Activated T-helper 1 cell treated with Interleukin-2 at 50 U/mL for 16 hours (primary cell): ENCODE data around the gene TCF4.

Experiments used
- DNase-seq: peaks from one replicate; pipeline ENCODE4 v3.0.0-alpha.2; 2020; ENCODE audit warnings: low read depth

The TCF4 gene

GRCh38 chr18:55504808-55505207 is 83.2 kb downstream of the TCF4 start:
- no peak for DNase-seq

- DNase-seq: no peak
These were observed 84.7 kb downstream of the TCF4 start for GRCh38 chr18:55503167-55503820.

- DNase-seq: no peak
These were observed 85.8 kb downstream of the TCF4 start for GRCh38 chr18:55501982-55502710.

- no peak for DNase-seq
These were observed 86.4 kb downstream of the TCF4 start for GRCh38 chr18:55501579-55501978.

GRCh38 chr18:55500316-55501086 is 87.5 kb downstream of the TCF4 start:
- no peak for DNase-seq

GRCh38 chr18:55499526-55499925 is 88.5 kb downstream of the TCF4 start:
- no peak for DNase-seq

GRCh38 chr18:55497825-55498403 is 90.1 kb downstream of the TCF4 start:
- no peak for DNase-seq

- DNase-seq: no peak
These were observed 93.1 kb downstream of the TCF4 start for GRCh38 chr18:55494899-55495298.

GRCh38 chr18:55494441-55494840 is 93.6 kb downstream of the TCF4 start:
- no peak for DNase-seq

GRCh38 chr18:55491616-55492015 is 96.4 kb downstream of the TCF4 start:
- no peak for DNase-seq

- DNase-seq: no peak
These were observed 98.7 kb downstream of the TCF4 start for GRCh38 chr18:55489034-55489986.

- no peak for DNase-seq
These were observed 99.5 kb downstream of the TCF4 start for GRCh38 chr18:55488473-55488872.

GRCh38 chr18:55487997-55488396 is 100.0 kb downstream of the TCF4 start:
- DNase-seq: no peak

GRCh38 chr18:55486936-55487335 is 101.1 kb downstream of the TCF4 start:
- DNase-seq: no peak

GRCh38 chr18:55485666-55486065 is 102.3 kb downstream of the TCF4 start:
- no peak for DNase-seq

GRCh38 chr18:55484773-55485172 is 103.2 kb downstream of the TCF4 start:
- no peak for DNase-seq

GRCh38 chr18:55483266-55483871 is 104.6 kb downstream of the TCF4 start:
- DNase-seq: no peak

- no peak for DNase-seq
These were observed 108.2 kb downstream of the TCF4 start for GRCh38 chr18:55479656-55480420.

GRCh38 chr18:55477860-55478581 is 110.0 kb downstream of the TCF4 start:
- DNase-seq: no peak

GRCh38 chr18:55477499-55477859 is 110.5 kb downstream of the TCF4 start:
- no peak for DNase-seq
